OCI-LY3 (cell line): ENCODE data around the gene MED15.
"Not testable (repeated sequence)": the region's sequence is repeated elsewhere in the genome, so short reads cannot be mapped to it uniquely, and the experiment has no call there.

Experiments
- H2AFZ ChIP-seq: fragments of 200-600, 300-600 bp; shearing (Covaris generic); 2 replicates; pipeline ENCODE4 v1.6.0; 2014; ENCODE audit warnings: antibody characterized with exemption, low read depth, low read length
- H3K27ac ChIP-seq: fragments of 200-600, 300-600 bp; sonication (generic); 2 replicates; pipeline ENCODE4 v1.5.1; 2014; ENCODE audit warnings: mild to moderate bottlenecking, low read length, moderate library complexity, mixed read lengths
- H3K27me3 ChIP-seq: fragments of 200-600, 300-600 bp; sonication (generic); 2 replicates; pipeline ENCODE4 v1.6.1; 2014; ENCODE audit warnings: low read depth, low read length, mixed read lengths
- H3K36me3 ChIP-seq: fragments of 200-600, 300-600 bp; sonication (generic); replicated peaks from 2 replicates; pipeline ENCODE3; 2014; ENCODE audit warnings: low read depth, low read length, mixed read lengths
- H3K4me1 ChIP-seq: fragments of 300-600, 200-600 bp; sonication (generic); 2 replicates; pipeline ENCODE4 v1.6.1; 2014; ENCODE audit warnings: low read length, mixed read lengths
- H3K4me2 ChIP-seq: fragments of 200-600, 300-600 bp; sonication (generic); 2 replicates; pipeline ENCODE4 v1.6.1; 2014; ENCODE audit warnings: low read length, mixed read lengths
- H3K4me3 ChIP-seq: fragments of 300-600, 200-600 bp; sonication (generic); 2 replicates; pipeline ENCODE4 v1.5.1; 2014; ENCODE audit warnings: antibody characterized with exemption, mild to moderate bottlenecking, low read length, moderate library complexity
- H3K79me2 ChIP-seq: fragments of 300-600, 200-600 bp; shearing (Covaris generic); 2 replicates; pipeline ENCODE4 v1.6.1; 2014; ENCODE audit warnings: mild to moderate bottlenecking, low read length, mixed read lengths
- H3K9ac ChIP-seq: fragments of 300-600, 200-600 bp; shearing (Covaris generic); 2 replicates; pipeline ENCODE4 v1.6.0; 2014; ENCODE audit warnings: mild to moderate bottlenecking, low read length, moderate library complexity
- H3K9me3 ChIP-seq: fragments of 200-600, 300-600 bp; shearing (Covaris generic); 2 replicates; pipeline ENCODE4 v1.6.1; 2014; ENCODE audit warnings: low read length, mixed read lengths; ENCODE audit not compliant: insufficient read depth
- H4K20me1 ChIP-seq: fragments of 200-600, 300-600 bp; sonication (generic); 2 replicates; pipeline ENCODE4 v1.6.1; 2016; ENCODE audit warnings: low read length, mixed read lengths; ENCODE audit not compliant: insufficient read depth
- EZH2phosphoT487 ChIP-seq: fragments of 200-600 bp; shearing (Covaris generic); IDR thresholded peaks from 2 replicates; pipeline ENCODE4 v1.6.1; 2018; ENCODE audit warnings: antibody characterized with exemption, mixed run types, low read depth
- TF ChIP-seq, protein P1 (sequence below): fragments of 200-600, 300-600 bp; sonication (generic); IDR thresholded peaks from 2 replicates; pipeline ENCODE4 v1.5.1; 2014; ENCODE audit warnings: antibody characterized with exemption, low read length, low read depth

The MED15 gene

DNA sequence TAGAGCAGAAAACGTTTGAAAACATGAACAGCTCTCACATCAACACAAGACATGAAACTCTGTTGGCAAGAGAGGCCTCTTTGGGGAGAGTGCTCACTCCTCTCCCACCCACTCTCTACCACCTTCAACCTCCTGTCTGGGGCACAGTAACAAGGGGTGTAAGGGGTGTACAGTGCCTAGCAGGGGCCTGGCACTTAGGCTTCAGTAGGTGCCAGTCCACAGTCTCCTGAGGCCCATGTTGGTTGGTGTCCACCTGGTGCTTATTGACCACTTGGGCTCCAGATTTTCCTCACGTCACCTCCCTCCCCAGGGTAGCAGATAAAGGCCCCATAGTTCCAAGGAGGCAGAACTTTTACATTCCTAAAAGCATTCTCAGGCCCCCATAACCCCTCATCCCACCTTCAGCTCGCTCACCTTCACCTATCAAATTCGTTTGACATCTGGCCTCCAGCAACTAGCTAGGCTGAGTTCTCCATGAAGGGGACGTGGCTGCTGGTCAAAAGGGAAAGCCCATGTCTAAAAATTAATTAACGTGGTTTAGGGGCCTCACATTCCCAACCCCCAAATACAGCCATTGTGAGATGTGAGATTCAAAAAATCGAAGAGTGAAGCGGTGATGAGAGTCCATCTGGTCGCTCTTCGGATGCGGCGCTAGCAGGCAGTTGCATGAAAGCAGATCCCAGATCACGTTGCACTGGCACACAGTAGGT is 712 bp upstream of the MED15 start:
- H3K27me3 ChIP-seq = no peaks in the 10 kb centered on the region
- peaks cover 43% of the 10 kb centered on the region for H3K79me2 ChIP-seq
- peak overlapping the region; percentile 88; the same call in 1 of the 2 replicates for H2AFZ ChIP-seq
- H4K20me1 ChIP-seq = peaks cover 32% of the 10 kb centered on the region
- no peaks in the 10 kb centered on the region for H3K9me3 ChIP-seq
- no peak overlapping the region for H3K27ac ChIP-seq
- peak overlapping the region; percentile 92 for H3K4me2 ChIP-seq
- TF ChIP-seq, protein P1, sequence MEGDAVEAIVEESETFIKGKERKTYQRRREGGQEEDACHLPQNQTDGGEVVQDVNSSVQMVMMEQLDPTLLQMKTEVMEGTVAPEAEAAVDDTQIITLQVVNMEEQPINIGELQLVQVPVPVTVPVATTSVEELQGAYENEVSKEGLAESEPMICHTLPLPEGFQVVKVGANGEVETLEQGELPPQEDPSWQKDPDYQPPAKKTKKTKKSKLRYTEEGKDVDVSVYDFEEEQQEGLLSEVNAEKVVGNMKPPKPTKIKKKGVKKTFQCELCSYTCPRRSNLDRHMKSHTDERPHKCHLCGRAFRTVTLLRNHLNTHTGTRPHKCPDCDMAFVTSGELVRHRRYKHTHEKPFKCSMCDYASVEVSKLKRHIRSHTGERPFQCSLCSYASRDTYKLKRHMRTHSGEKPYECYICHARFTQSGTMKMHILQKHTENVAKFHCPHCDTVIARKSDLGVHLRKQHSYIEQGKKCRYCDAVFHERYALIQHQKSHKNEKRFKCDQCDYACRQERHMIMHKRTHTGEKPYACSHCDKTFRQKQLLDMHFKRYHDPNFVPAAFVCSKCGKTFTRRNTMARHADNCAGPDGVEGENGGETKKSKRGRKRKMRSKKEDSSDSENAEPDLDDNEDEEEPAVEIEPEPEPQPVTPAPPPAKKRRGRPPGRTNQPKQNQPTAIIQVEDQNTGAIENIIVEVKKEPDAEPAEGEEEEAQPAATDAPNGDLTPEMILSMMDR = no peak
- no peak for TF ChIP-seq EZH2phosphoT487
- peaks cover 4% of the 10 kb centered on the region for H3K36me3 ChIP-seq
- peak overlapping the region; percentile 93 for H3K9ac ChIP-seq
- peaks cover 35% of the 10 kb centered on the region for H3K4me1 ChIP-seq
- H3K4me3 ChIP-seq = peak overlapping the region; percentile 88

DNA sequence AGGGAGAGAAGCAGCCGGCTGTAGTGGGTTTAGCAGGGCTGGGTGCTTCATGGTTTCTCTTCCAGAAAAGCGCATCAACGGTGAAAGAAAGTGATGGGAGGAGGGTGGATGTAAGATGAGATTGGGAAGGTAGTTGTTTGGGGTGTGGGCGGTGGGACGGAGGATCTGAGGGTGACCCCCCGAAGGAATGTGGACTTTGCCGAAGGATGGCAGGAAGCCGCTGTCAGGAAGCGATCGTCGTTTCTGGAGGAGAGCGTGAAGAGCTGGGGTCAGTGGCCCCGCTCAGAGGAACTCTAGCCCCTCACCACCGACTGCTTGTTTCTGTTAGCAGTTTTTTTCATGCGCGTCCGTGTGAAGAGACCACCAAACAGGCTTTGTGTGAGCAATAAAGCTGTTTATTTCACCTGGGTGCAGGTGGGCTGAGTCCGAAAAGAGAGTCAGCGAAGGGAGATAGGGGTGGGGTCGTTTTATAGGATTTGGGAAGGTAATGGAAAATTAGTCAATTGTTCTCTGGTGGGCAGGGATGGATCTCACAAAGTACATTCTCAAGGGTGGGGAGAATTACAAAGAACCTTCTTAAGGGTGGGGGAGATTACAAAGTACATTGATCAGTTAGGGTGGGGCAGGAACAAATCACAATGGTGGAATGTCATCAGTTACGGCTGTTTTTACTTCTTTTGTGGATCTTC is 801 bp downstream of the MED15 start:
- Histone ChIP-seq H3K4me1 (peaks cover 35% of the 10 kb centered on the region), H3K27ac (peak overlapping the region; percentile 61), H3K4me2 (peak overlapping the region; percentile 92), H3K79me2 (peaks cover 59% of the 10 kb centered on the region), H3K4me3 (peak overlapping the region; percentile 88), H4K20me1 (peaks cover 44% of the 10 kb centered on the region), H3K9ac (peak overlapping the region; percentile 93)
- not testable (repeated sequence) for H3K36me3 ChIP-seq, H2AFZ ChIP-seq, H3K9me3 ChIP-seq, H3K27me3 ChIP-seq

DNA sequence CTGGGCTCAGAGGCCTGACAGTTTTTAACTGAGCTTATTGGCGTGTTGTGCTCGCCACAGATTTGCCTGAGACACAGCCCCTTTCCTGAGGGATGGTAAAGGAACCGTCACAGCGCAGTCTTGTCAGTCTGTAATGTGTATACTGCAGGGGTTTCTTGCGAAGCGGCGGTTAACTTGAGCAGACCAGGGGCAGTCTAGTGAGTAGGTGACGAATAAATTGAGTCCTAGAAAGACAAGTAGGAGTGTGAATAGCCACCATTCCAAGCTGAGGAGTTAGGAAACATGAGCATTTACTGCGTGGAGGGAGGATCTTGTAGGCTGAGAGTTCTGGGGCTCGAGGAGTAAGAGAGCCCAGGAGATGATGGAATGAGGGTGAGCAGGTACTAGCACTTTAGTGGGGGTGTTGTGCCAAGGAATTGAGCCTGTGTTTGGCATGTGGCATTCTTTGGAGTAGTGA is 1.4 kb downstream of the MED15 start:
- no peaks in the 10 kb centered on the region for H3K27me3 ChIP-seq
- peak overlapping the region; percentile 92 for H3K4me2 ChIP-seq
- TF ChIP-seq, protein P1 = no peak
- TF ChIP-seq EZH2phosphoT487 = no peak
- H3K4me3 ChIP-seq = peak overlapping the region; percentile 88
- H2AFZ ChIP-seq = no peak overlapping the region
- H3K79me2 ChIP-seq = peaks cover 65% of the 10 kb centered on the region
- H3K9me3 ChIP-seq = no peaks in the 10 kb centered on the region
- H3K27ac ChIP-seq = peak overlapping the region; percentile 9; the same call in 1 of the 2 replicates
- H3K36me3 ChIP-seq = peaks cover 11% of the 10 kb centered on the region
- peaks cover 50% of the 10 kb centered on the region for H4K20me1 ChIP-seq
- peak overlapping the region; percentile 58 for H3K9ac ChIP-seq
- H3K4me1 ChIP-seq = peaks cover 35% of the 10 kb centered on the region

DNA sequence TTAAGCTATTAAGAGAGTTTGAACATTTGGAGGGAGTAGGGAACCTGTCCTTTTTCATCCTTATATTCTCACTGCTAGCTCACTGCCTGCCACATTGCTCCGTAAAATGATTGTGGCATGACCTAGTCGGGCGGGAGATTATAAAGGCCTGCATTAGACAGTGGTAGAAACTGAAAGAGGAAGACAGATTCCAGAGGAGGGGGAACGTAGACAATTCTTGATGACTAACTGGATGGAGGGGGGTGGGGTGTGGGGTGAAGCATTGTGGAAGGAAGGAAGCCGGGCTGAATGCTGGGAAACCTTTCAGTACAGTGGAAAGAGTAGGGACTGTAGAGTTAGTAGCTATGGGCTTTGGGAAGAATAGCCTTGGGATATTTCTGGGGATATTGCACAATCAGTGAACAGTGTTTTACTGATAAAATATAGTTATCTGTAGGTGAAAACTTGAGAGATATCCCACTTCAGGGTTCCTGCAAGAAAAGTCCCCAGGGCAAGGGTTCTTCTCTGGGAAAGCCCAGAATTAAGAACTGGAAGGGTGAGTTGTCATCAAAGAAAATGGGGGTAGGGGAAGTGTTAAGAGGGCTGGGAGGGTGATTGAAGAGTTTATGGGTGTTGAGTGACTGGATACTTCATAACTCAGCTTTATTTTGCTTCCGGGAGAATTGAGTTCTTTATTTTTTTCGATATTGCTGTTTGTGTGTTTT is 2.1 kb downstream of the MED15 start:
- peaks cover 35% of the 10 kb centered on the region for H3K4me1 ChIP-seq
- peak overlapping the region; percentile 92 for H3K4me2 ChIP-seq
- H3K9ac ChIP-seq = peak overlapping the region; percentile 58
- H3K4me3 ChIP-seq = peak overlapping the region; percentile 88
- H3K27ac ChIP-seq = peak overlapping the region; percentile 9; the same call in 1 of the 2 replicates
- H4K20me1 ChIP-seq = peaks cover 57% of the 10 kb centered on the region
- peaks cover 71% of the 10 kb centered on the region for H3K79me2 ChIP-seq
- H3K36me3 ChIP-seq = peaks cover 17% of the 10 kb centered on the region
- no peak for TF ChIP-seq EZH2phosphoT487
- TF ChIP-seq, protein P1 = no peak
- H3K9me3 ChIP-seq = no peaks in the 10 kb centered on the region
- no peaks in the 10 kb centered on the region for H3K27me3 ChIP-seq
- H2AFZ ChIP-seq = no peak overlapping the region
